ENCODE data around the gene CTLA4.

GRCh38 chr2:203846490-203847105 is 21.0 kb upstream of the CTLA4 start:
- TF ChIP-seq ARNT (IDR thresholded peaks at IDR 0.05) (no peak), ELF4 (IDR thresholded peaks at IDR 0.05) (no peak), SUZ12 (IDR thresholded peaks at IDR 0.05) (no peak), BHLHE40 (IDR thresholded peaks at IDR 0.05; ENCODE audit: borderline replicate concordance) (no peak), SP1 (IDR thresholded peaks at IDR 0.05) (no peak), FOXK2 (IDR thresholded peaks at IDR 0.05) (no peak), L3MBTL2 (conservative IDR thresholded peaks at IDR 0.05) (no peak), ZNF384 (IDR thresholded peaks at IDR 0.05) (no peak), FOXA1 (IDR thresholded peaks at IDR 0.05) (no peak), NFRKB (IDR thresholded peaks at IDR 0.05) (no peak), LEF1 (IDR thresholded peaks at IDR 0.05; ENCODE audit: borderline replicate concordance) (no peak), FOXM1 (IDR thresholded peaks at IDR 0.05; ENCODE audit: borderline replicate concordance) (no peak)

All from HEK293T (cell line).